HG02852 (cell line): ENCODE measurements around the gene TAF11L2.
"Not testable (repeated sequence)": the region's sequence is repeated elsewhere in the genome, so short reads cannot be mapped to it uniquely, and the experiment has no call there.

Source experiments
- ATAC-seq: cut with Tn5 transposase; IDR thresholded peaks from one replicate; pipeline ENCODE4 v1.9.1; 2021; ENCODE audit warnings: mild to moderate bottlenecking, moderate library complexity; ENCODE audit not compliant: unreplicated experiment

The TAF11L2 gene

DNA sequence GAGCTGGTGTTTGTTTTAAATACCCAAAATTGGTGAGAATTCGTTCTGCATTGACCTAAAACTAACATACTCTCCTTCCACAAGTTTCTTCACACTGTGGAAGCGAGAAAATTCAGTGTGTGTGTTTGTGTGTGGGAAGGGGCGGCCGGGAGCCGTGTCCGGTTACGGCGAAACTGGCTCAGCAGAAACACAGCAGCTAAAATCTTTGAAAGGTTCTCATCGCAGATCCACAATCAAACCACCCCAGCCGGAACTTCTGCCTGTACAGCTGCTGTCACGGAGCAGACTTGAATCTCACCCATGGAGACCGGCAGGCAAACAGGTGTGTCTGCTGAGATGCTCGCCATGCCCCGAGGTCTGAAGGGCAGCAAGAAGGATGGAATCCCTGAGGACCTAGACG lies 26.9 kb downstream of the TAF11L2 start, which contains the start of gene TAF11L5:
Gene TAF11L5 (plus strand): TSS at position 301 of the 400 bp plus-strand sequence.
- not testable (repeated sequence) for ATAC-seq

DNA sequence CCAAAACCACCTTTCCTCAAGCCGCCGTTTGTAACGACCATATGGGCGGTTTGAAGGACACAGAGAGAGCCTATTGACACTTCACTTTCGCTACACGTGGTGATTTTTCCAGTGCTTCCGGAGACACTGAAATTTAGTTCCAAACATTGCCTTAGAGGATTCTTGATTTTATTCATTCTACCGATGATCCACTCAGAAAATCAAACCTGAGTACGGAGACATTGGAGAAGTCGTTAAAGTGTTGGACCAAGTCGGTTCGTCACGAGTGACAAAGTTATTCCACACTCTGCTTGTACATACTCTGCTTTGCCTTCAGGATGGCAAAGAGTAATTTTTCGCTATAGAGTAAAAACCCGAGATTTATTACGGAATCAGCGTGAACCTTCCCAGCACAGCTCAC lies 28.5 kb downstream of the TAF11L2 start:
- not testable (repeated sequence) for ATAC-seq

DNA sequence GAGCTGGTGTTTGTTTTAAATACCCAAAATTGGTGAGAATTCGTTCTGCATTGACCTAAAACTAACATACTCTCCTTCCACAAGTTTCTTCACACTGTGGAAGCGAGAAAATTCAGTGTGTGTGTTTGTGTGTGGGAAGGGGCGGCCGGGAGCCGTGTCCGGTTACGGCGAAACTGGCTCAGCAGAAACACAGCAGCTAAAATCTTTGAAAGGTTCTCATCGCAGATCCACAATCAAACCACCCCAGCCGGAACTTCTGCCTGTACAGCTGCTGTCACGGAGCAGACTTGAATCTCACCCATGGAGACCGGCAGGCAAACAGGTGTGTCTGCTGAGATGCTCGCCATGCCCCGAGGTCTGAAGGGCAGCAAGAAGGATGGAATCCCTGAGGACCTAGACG lies 30.3 kb downstream of the TAF11L2 start, which contains the start of gene TAF11L6:
Gene TAF11L6 (plus strand): TSS at position 301 of the 400 bp plus-strand sequence.
- ATAC-seq: not testable (repeated sequence)
